OCI-LY3 (cell line): ENCODE data around the gene DAB1.

Experiments
- CTCF ChIP-seq: fragments of 200-600, 300-600 bp; sonication (generic); IDR thresholded peaks from 2 replicates; pipeline ENCODE4 v1.5.1; 2014; ENCODE audit warnings: antibody characterized with exemption, low read length, low read depth
- EZH2phosphoT487 ChIP-seq: fragments of 200-600 bp; shearing (Covaris generic); IDR thresholded peaks from 2 replicates; pipeline ENCODE4 v1.6.1; 2018; ENCODE audit warnings: antibody characterized with exemption, mixed run types, low read depth

DNA sequence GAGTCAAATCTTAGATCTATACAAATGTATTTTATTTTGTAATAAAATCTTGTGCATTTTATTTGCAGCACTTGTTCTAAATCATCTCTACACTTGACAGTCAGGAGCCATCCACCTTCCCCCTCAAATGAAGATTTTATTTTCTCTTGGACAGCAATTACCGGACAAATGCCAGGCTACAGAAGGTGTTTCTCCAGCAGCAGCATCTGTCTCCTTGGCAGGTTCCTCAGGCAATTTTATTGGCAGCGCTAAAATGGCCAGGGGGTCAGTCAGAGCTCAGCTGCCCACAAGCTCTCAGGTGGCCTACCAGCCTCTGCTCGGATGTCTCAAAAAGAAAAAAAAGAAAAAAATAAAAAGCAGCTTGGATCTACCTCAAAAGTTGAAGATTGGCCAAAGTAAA is 107.6 kb downstream of the DAB1 start:
- TF ChIP-seq CTCF: no peak
- no peak for TF ChIP-seq EZH2phosphoT487
